SK-N-SH treated with all-trans-retinoic acid at 6 μM for 48 hours (cell line): ENCODE measurements around the gene OSM.

ENCODE experiments used
- ARNTL ChIP-seq: fragments of 450-650 bp; formaldehyde crosslinking; IDR thresholded peaks from 2 replicates; pipeline ENCODE4 v1.5.0; 2020; ENCODE audit warnings: low read depth, mild to moderate bottlenecking, moderate library complexity, borderline replicate concordance
- BACH2 ChIP-seq: fragments of 250-450 bp; sonication (Bioruptor Pico); IDR thresholded peaks from 2 replicates; pipeline ENCODE4 v1.9.0; 2021; ENCODE audit warnings: mild to moderate bottlenecking, borderline replicate concordance
- OSR1 ChIP-seq: fragments of 250-450 bp; sonication (Bioruptor Pico); IDR thresholded peaks from 2 replicates; pipeline ENCODE4 v1.8.0; 2022; ENCODE audit warnings: moderate library complexity, mild to moderate bottlenecking, inconsistent platforms
- PATZ1 ChIP-seq: fragments of 250-450 bp; sonication (Bioruptor Pico); IDR thresholded peaks from 2 replicates; pipeline ENCODE4 v1.8.0; 2020; ENCODE audit warnings: mild to moderate bottlenecking, moderate library complexity, borderline replicate concordance
- PPARA ChIP-seq: fragments of 250-450 bp; sonication (Bioruptor Pico); IDR thresholded peaks from 2 replicates; pipeline ENCODE4 v1.5.0; 2020; ENCODE audit warnings: mild to moderate bottlenecking, borderline replicate concordance
- RARB ChIP-seq: fragments of 250-450 bp; sonication (Bioruptor Pico); IDR thresholded peaks from 2 replicates; pipeline ENCODE4 v1.8.0; 2021; ENCODE audit warnings: mild to moderate bottlenecking, moderate library complexity
- TOX ChIP-seq: fragments of 250-450 bp; sonication (Bioruptor Pico); IDR thresholded peaks from 2 replicates; pipeline ENCODE4 v1.8.0; 2021; ENCODE audit warnings: mild to moderate bottlenecking, moderate library complexity, borderline replicate concordance
- ZFP3 ChIP-seq: fragments of 250-450 bp; sonication (Bioruptor Pico); IDR thresholded peaks from 2 replicates; pipeline ENCODE4 v1.5.0; 2020; ENCODE audit warnings: mild to moderate bottlenecking, moderate library complexity
- ZFP30 ChIP-seq: fragments of 450-650 bp; formaldehyde crosslinking; IDR thresholded peaks from 2 replicates; pipeline ENCODE4 v1.5.0; 2022; ENCODE audit warnings: mild to moderate bottlenecking, moderate library complexity
- ZNF8 ChIP-seq: fragments of 450-650 bp; formaldehyde crosslinking; IDR thresholded peaks from 2 replicates; pipeline ENCODE4 v1.5.0; 2020; ENCODE audit warnings: mild to moderate bottlenecking, moderate library complexity
- TF ChIP-seq, protein P1 (sequence below): fragments of 250-450 bp; sonication (Bioruptor Pico); IDR thresholded peaks from 2 replicates; pipeline ENCODE4 v1.8.0; 2021; ENCODE audit warnings: low read depth, mild to moderate bottlenecking, moderate library complexity, borderline replicate concordance
- TF ChIP-seq, protein P2 (sequence below): fragments of 250-450 bp; sonication (Bioruptor Pico); IDR thresholded peaks from 2 replicates; pipeline ENCODE4 v1.5.1; 2021; ENCODE audit warnings: mild to moderate bottlenecking, moderate library complexity

DNA sequence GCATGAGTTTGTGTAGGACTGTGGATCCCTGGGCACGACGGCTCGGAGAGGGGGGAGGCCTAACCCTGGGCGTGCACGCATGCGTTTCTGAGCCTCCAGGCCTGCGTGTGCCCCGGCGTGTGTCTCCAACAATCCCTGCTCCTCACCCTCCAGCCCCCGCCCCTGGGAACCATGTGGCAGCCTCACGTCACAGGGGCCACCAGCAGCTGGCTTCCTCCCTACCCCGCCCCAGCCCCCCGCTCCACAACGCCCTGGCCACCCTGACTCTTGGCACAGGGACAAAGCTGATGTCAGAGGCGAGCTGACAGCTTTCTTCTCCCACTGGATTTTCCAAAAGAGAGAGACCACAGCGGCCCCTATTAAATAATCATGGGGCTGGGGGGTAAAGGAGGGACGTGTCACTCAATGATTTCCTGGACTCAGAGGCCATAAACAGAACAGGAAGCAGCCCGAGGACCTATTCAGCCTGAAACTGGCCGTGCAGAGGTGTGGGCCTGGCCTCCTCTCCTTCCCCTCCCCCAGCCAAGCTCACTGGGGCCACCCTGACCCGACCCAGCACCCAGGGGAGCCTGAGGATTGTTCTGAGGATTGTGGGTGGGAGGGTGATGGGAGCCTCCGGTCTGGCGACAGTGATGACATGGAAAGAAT is 13.3 kb downstream of the OSM start:
- no peak for TF ChIP-seq OSR1 (CRISPR knock-in tag)
- TF ChIP-seq ZFP3: no peak
- TF ChIP-seq PATZ1 (CRISPR knock-in tag): no peak
- no peak for TF ChIP-seq BACH2 (CRISPR knock-in tag)
- no peak for TF ChIP-seq RARB
- no peak for TF ChIP-seq TOX (CRISPR knock-in tag)
- TF ChIP-seq, protein P1, sequence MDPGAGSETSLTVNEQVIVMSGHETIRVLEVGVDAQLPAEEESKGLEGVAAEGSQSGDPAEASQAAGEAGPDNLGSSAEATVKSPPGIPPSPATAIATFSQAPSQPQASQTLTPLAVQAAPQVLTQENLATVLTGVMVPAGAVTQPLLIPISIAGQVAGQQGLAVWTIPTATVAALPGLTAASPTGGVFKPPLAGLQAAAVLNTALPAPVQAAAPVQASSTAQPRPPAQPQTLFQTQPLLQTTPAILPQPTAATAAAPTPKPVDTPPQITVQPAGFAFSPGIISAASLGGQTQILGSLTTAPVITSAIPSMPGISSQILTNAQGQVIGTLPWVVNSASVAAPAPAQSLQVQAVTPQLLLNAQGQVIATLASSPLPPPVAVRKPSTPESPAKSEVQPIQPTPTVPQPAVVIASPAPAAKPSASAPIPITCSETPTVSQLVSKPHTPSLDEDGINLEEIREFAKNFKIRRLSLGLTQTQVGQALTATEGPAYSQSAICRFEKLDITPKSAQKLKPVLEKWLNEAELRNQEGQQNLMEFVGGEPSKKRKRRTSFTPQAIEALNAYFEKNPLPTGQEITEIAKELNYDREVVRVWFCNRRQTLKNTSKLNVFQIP: no peak
- TF ChIP-seq PPARA (CRISPR knock-in tag): no peak
- no peak for TF ChIP-seq ARNTL (CRISPR knock-in tag)
- no peak for TF ChIP-seq ZFP30 (CRISPR knock-in tag)
- TF ChIP-seq, protein P2, sequence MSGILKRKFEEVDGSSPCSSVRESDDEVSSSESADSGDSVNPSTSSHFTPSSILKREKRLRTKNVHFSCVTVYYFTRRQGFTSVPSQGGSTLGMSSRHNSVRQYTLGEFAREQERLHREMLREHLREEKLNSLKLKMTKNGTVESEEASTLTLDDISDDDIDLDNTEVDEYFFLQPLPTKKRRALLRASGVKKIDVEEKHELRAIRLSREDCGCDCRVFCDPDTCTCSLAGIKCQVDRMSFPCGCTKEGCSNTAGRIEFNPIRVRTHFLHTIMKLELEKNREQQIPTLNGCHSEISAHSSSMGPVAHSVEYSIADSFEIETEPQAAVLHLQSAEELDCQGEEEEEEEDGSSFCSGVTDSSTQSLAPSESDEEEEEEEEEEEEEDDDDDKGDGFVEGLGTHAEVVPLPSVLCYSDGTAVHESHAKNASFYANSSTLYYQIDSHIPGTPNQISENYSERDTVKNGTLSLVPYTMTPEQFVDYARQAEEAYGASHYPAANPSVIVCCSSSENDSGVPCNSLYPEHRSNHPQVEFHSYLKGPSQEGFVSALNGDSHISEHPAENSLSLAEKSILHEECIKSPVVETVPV (CRISPR knock-in tag): no peak
- TF ChIP-seq ZNF8 (CRISPR knock-in tag): no peak
